ENCODE measurements around the gene MRLN.

DNA sequence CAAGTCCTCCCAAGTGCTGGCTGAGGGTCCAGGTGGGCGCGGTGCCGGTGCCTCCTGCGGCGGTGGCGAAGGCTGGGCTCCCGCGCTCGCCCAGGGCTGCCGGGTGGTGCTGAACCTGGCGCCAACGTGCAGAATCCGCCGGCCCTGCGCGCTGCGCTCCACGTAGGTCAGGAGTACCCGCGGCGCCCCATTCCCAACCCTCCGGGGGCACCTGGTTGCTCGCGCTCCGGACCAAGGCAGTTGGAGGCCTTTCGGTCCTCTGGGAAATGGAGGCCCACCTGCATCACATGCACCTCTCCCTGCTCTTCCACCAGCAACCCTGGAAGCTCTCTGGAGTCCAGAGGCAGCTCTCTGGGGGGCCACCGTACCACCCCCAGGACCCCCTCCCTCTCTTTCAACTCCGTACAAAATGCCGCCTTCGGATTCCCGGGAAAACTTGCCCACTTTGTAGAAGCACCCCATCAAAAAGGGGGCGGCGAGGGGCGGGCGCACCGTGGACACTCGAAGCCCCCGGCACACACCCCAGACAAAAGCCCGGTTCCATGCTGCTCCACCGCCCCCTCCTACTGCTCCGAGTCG is 44.4 kb downstream of the MRLN start:
- no peak for TF ChIP-seq CTCF (conservative IDR thresholded peaks at IDR 0.05 in 1 of 2, IDR thresholded peaks at IDR 0.05 in 1 of 2; ENCODE audit: extremely low read depth in 1 of 2, insufficient read depth in 1 of 2, low read depth in 1 of 2, low read length in 2 of 2)
- TF ChIP-seq EZH2 (IDR thresholded peaks at IDR 0.05; ENCODE audit: borderline replicate concordance, low read length): peak; percentile 70
